ENCODE data around the gene SLC29A3. TPM values are rescaled to one million over a fixed set of nuclear protein-coding genes. Genes with fewer than 3 reads are reported as not detected.

SLC29A3 gene
- total RNA-seq, 1 experiment from 2014 or later: 35.7 TPM

DNA sequence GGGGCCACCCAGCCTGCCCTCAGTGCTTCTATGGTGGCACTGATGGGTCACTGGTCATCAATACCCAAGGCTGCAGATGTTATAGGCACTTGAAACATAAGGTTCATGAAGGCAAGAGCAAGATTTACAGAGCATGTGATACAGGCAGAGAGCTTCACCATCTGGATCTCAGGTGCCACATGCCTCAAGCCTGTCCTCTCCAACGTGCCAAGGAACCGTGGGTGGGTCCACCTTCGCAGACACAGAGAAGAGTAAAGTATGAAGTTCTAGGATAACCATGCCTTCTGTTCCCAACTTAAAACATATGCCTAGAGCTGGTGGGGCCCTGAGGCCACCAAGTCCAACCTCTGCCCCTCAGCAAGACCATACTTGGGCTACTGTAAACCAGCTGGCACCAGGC is 51.0 kb downstream of the SLC29A3 start:
- no peak overlapping the region for H3K27ac ChIP-seq
- no peaks in the 10 kb centered on the region for H3K36me3 ChIP-seq (ENCODE audit: low read depth)
- ChIA-PET POLR2A (ENCODE audit: unreplicated experiment) (no interaction called here), CTCF (interaction anchor here (0.6 kb wide), 1 partner anchor 524 kb away, joined by 11 read pairs; no protein-coding TSS in a partner anchor)
- no peak overlapping the region for H3K4me3 ChIP-seq
- H2AFZ ChIP-seq: no peak overlapping the region
- no TSS peak for BruUV-seq (replicated peaks)
- no peak for DNase-seq
- H3K9me2 ChIP-seq (ENCODE audit: insufficient read depth): no peaks in the 10 kb centered on the region
- H3K4me2 ChIP-seq: no peak overlapping the region
- H3K27me3 ChIP-seq (ENCODE audit: insufficient read depth, low read depth): no peaks in the 10 kb centered on the region
- intact Hi-C loops (cut with micrococcal nuclease; ENCODE audit: unreplicated experiment): no loop called here
- no peaks in the 10 kb centered on the region for H4K20me1 ChIP-seq (ENCODE audit: insufficient read depth)
- H3K79me2 ChIP-seq (ENCODE audit: low read depth): no peaks in the 10 kb centered on the region
- TF ChIP-seq EZH2 (IDR thresholded peaks at IDR 0.05; ENCODE audit: low read depth) (no peak), CTCF (conservative IDR thresholded peaks at IDR 0.05) (no peak)
- H3F3A ChIP-seq (ENCODE audit: insufficient read depth, low read depth): peaks cover 22% of the 10 kb centered on the region
- H3K4me1 ChIP-seq (replicated peaks; ENCODE audit: insufficient read depth): peaks cover 25% of the 10 kb centered on the region
- H3K9me3 ChIP-seq (ENCODE audit: insufficient read depth, low read depth): no peaks in the 10 kb centered on the region

- Histone ChIP-seq H3K9me3 (ENCODE audit: insufficient read depth, low read depth) (no peaks in the 10 kb centered on the region), H2AFZ (no peak overlapping the region), H3F3A (ENCODE audit: insufficient read depth, low read depth) (peaks cover 15% of the 10 kb centered on the region), H3K4me2 (no peak overlapping the region), H3K27me3 (ENCODE audit: insufficient read depth, low read depth) (no peaks in the 10 kb centered on the region), H3K4me3 (no peak overlapping the region), H3K27ac (no peak overlapping the region), H3K4me1 (replicated peaks; ENCODE audit: insufficient read depth) (peaks cover 30% of the 10 kb centered on the region), H4K20me1 (ENCODE audit: insufficient read depth) (no peaks in the 10 kb centered on the region), H3K9me2 (ENCODE audit: insufficient read depth) (no peaks in the 10 kb centered on the region), H3K79me2 (ENCODE audit: low read depth) (no peaks in the 10 kb centered on the region), H3K36me3 (ENCODE audit: low read depth) (no peaks in the 10 kb centered on the region)
- ChIA-PET POLR2A (ENCODE audit: unreplicated experiment) (no interaction called here), CTCF (no interaction called here)
- TF ChIP-seq CTCF (conservative IDR thresholded peaks at IDR 0.05) (no peak), EZH2 (IDR thresholded peaks at IDR 0.05; ENCODE audit: low read depth) (no peak)
- intact Hi-C loops (cut with micrococcal nuclease; ENCODE audit: unreplicated experiment): no loop called here
- no TSS peak for BruUV-seq (replicated peaks)
- no peak for DNase-seq
These were observed 52.7 kb downstream of the SLC29A3 start for GRCh38 chr10:71371750-71372166.

DNA sequence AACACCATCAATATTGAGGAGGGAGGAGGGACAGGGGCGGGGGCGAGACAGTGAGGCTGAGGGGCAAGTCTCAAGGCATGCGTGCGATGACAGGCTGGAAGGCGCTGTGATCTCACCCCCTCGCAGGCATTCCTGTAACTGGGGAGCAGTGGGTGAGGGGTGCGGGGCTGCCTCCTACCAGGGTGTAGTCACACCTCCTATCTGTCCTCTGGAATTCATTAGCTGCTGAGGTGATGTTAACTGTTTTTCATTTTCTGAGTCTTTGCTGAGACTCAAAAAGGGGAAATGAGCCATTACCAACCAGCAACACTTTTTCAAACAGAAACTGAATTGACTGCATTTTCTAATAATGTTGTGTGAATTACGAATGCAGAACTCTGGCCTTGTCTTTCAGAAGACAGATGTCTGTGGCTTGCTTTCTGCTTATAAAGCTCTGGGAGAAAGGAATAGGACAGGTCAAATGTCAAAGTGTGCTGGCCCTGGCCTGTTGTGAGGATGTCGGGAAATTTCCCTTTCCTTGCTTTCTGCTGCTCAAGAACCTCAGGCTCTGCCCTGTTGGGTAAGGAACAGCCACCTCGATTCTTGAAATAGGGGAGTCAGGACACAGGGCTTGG is 53.9 kb downstream of the SLC29A3 start:
- Histone ChIP-seq H3F3A (ENCODE audit: insufficient read depth, low read depth) (peaks cover 18% of the 10 kb centered on the region), H3K9me3 (ENCODE audit: insufficient read depth, low read depth) (no peaks in the 10 kb centered on the region), H3K27ac (no peak overlapping the region), H3K79me2 (ENCODE audit: low read depth) (no peaks in the 10 kb centered on the region), H3K4me1 (replicated peaks; ENCODE audit: insufficient read depth) (peaks cover 25% of the 10 kb centered on the region), H2AFZ (no peak overlapping the region), H3K9me2 (ENCODE audit: insufficient read depth) (no peaks in the 10 kb centered on the region), H3K4me3 (no peak overlapping the region), H3K36me3 (ENCODE audit: low read depth) (no peaks in the 10 kb centered on the region), H3K27me3 (ENCODE audit: insufficient read depth, low read depth) (no peaks in the 10 kb centered on the region), H4K20me1 (ENCODE audit: insufficient read depth) (no peaks in the 10 kb centered on the region), H3K4me2 (no peak overlapping the region)
- TF ChIP-seq EZH2 (IDR thresholded peaks at IDR 0.05; ENCODE audit: low read depth): no peak
- no peak for TF ChIP-seq CTCF (conservative IDR thresholded peaks at IDR 0.05)
- intact Hi-C loops (cut with micrococcal nuclease; ENCODE audit: unreplicated experiment): no loop called here
- ChIA-PET POLR2A (ENCODE audit: unreplicated experiment) (no interaction called here), CTCF (no interaction called here)
- no peak for DNase-seq
- no TSS peak for BruUV-seq (replicated peaks)
